AG04450 (cell line): ENCODE measurements around the gene SPRY1. TPM values are rescaled to one million over a fixed set of nuclear protein-coding genes. Genes with fewer than 3 reads are reported as not detected.

Source experiments
- CTCF ChIA-PET: fragments of 300-600, 350-600 bp; formaldehyde crosslinking; extraction: SDS; loops from one replicate; lab custom pipeline; 2022; ENCODE audit warnings: antibody characterized with exemption, inconsistent platforms; lab: Charles Lee
- POLR2A ChIA-PET: fragments of 350-600 bp; formaldehyde crosslinking; extraction: SDS; loops from one replicate; lab custom pipeline; 2021; ENCODE audit warnings: antibody characterized with exemption, inconsistent platforms; lab: Yijun Ruan, JAX
- DNase-seq: peaks from one replicate; pipeline ENCODE4 v3.0.0-alpha.2; 2011; ENCODE audit warnings: low read depth, low spot score
- H3K27ac ChIP-seq: one replicate; pipeline ENCODE4 v1.5.1; 2012; ENCODE audit warnings: low read depth, low read length, control low read depth
- H3K27me3 ChIP-seq: one replicate; pipeline ENCODE4 v1.6.0; 2012; ENCODE audit warnings: low read length; ENCODE audit not compliant: control insufficient read depth, insufficient read depth
- H3K4me3 ChIP-seq: 2 replicates; pipeline ENCODE4 v1.5.1; 2011; ENCODE audit warnings: mild to moderate bottlenecking, low read depth, low read length, control low read depth
- H3K9me3 ChIP-seq: 2 replicates; pipeline ENCODE4 v1.5.1; 2012; ENCODE audit warnings: low read length; ENCODE audit not compliant: control insufficient read depth, insufficient read depth
- CTCF ChIP-seq: IDR thresholded peaks from 2 replicates; pipeline ENCODE4 v1.5.1; 2011; ENCODE audit warnings: low read depth, low read length, control low read depth, inconsistent platforms
- polyA plus RNA-seq: library from polyadenylated mRNA; depleted of rRNA; stranded (reverse); fragments of >200 nt; gene quantifications from 2 replicates; pipeline ENCODE4 v1.2.3, GENCODE V29; 2011

SPRY1 gene
- polyA plus RNA-seq, 1 experiment, result 6.6 TPM

GRCh38 chr4:123350191-123350544 is 46.4 kb upstream of the SPRY1 start:
- Histone ChIP-seq H3K4me3 (no peak overlapping the region), H3K27ac (no peak overlapping the region), H3K27me3 (no peaks in the 10 kb centered on the region), H3K9me3 (0 out of 2 replicates have a peak, but pooled peaks cover 4% of the 10 kb centered on the region)
- TF ChIP-seq CTCF, result 0 out of 2 replicates have a peak, but pooled peaks have one; percentile 4
- ChIA-PET POLR2A (no interaction called here), CTCF (no interaction called here)
- DNase-seq, result no peak

- Histone ChIP-seq H3K27ac (no peak overlapping the region), H3K4me3 (no peak overlapping the region), H3K9me3 (0 out of 2 replicates have a peak, but pooled peaks cover 4% of the 10 kb centered on the region), H3K27me3 (no peaks in the 10 kb centered on the region)
- TF ChIP-seq CTCF, result no peak
- DNase-seq, result no peak
- ChIA-PET POLR2A (no interaction called here), CTCF (interaction anchor here (1.0 kb wide), 1 partner anchor 10 kb away, joined by 3 read pairs; no protein-coding TSS in a partner anchor)
These were observed 45.9 kb upstream of the SPRY1 start for GRCh38 chr4:123350726-123351125.

- Histone ChIP-seq H3K4me3 (no peak overlapping the region), H3K27me3 (no peaks in the 10 kb centered on the region), H3K27ac (no peak overlapping the region), H3K9me3 (0 out of 2 replicates have a peak, but pooled peaks cover 4% of the 10 kb centered on the region)
- TF ChIP-seq CTCF, result no peak
- CTCF ChIA-PET, result no interaction called here
- no peak for DNase-seq
- POLR2A ChIA-PET, result no interaction called here
These were observed 44.9 kb upstream of the SPRY1 start for GRCh38 chr4:123351713-123352112.

GRCh38 chr4:123352240-123352945 is 44.2 kb upstream of the SPRY1 start:
- DNase-seq, result no peak
- Histone ChIP-seq H3K27me3 (no peaks in the 10 kb centered on the region), H3K27ac (no peak overlapping the region), H3K9me3 (0 out of 2 replicates have a peak, but pooled peaks cover 4% of the 10 kb centered on the region), H3K4me3 (no peak overlapping the region)
- ChIA-PET POLR2A (no interaction called here), CTCF (no interaction called here)
- no peak for TF ChIP-seq CTCF

- no peak for TF ChIP-seq CTCF
- no peak for DNase-seq
- CTCF ChIA-PET, result no interaction called here
- POLR2A ChIA-PET, result no interaction called here
- H3K4me3 ChIP-seq, result no peak overlapping the region
- H3K27ac ChIP-seq, result no peak overlapping the region
- 0 out of 2 replicates have a peak, but pooled peaks cover 4% of the 10 kb centered on the region for H3K9me3 ChIP-seq
- no peaks in the 10 kb centered on the region for H3K27me3 ChIP-seq
These were observed 43.6 kb upstream of the SPRY1 start for GRCh38 chr4:123352966-123353365.
